Caco-2 (cell line): ENCODE data around the gene GYG2. TPM values are rescaled to one million over a fixed set of nuclear protein-coding genes. Genes with fewer than 3 reads are reported as not detected.

Source experiments
- BruUV-seq: library from RNA; stranded (reverse); fragments of 400-500 nt; replicated peaks from 2 replicates; lab custom pipeline; 2021; lab: Mats Ljungman, UMichigan
- CTCF ChIA-PET: fragments of 300-600 bp; sonication (Branson Sonifier 250); formaldehyde crosslinking; loops from one replicate; lab custom pipeline; 2022; ENCODE audit warnings: antibody characterized with exemption; lab: Charles Lee
- POLR2A ChIA-PET: fragments of 300-600 bp; sonication (Branson Sonifier 250); formaldehyde crosslinking; loops from one replicate; lab custom pipeline; 2022; ENCODE audit warnings: antibody characterized with exemption; lab: Charles Lee
- DNase-seq, 2 experiments: peaks; one replicate each; pipeline versions ENCODE4 v3.0.0 to v3.0.0-alpha.2; 2020 to 2022
- H3K27me3 ChIP-seq: replicated peaks from 2 replicates; pipeline ENCODE4 v1.6.0; 2011; ENCODE audit warnings: low read length; ENCODE audit not compliant: control insufficient read depth, insufficient read depth
- H3K36me3 ChIP-seq: 2 replicates; pipeline ENCODE4 v1.5.1; 2011; ENCODE audit warnings: low read length; ENCODE audit not compliant: control insufficient read depth, insufficient read depth
- H3K4me1 ChIP-seq: fragments of 250-450 bp; sonication (Bioruptor Pico); 2 replicates; pipeline ENCODE4 v1.5.1; 2020; ENCODE audit warnings: mild to moderate bottlenecking
- H3K4me3 ChIP-seq: 2 replicates; pipeline ENCODE4 v1.5.1; 2011; ENCODE audit warnings: low read depth, mild to moderate bottlenecking, control low read depth, low read length
- H3K9me3 ChIP-seq: fragments of 250-450 bp; sonication (Bioruptor Pico); 2 replicates; pipeline ENCODE4 v1.5.1; 2020; ENCODE audit warnings: mild to moderate bottlenecking, moderate library complexity
- H3K27ac Mint-ChIP-seq: one replicate; pipeline ENCODE4 v1.8.0; 2022; ENCODE audit warnings: mixed read lengths; ENCODE audit not compliant: unreplicated experiment
- H3K27me3 Mint-ChIP-seq: one replicate; pipeline ENCODE4 v1.8.0; 2022; ENCODE audit warnings: mixed read lengths; ENCODE audit not compliant: insufficient read depth, unreplicated experiment
- H3K36me3 Mint-ChIP-seq: one replicate; pipeline ENCODE4 v1.8.0; 2022; ENCODE audit warnings: mild to moderate bottlenecking, mixed read lengths; ENCODE audit not compliant: insufficient read depth, unreplicated experiment
- H3K4me1 Mint-ChIP-seq: one replicate; pipeline ENCODE4 v1.8.0; 2022; ENCODE audit warnings: low read depth, mixed read lengths; ENCODE audit not compliant: unreplicated experiment
- H3K4me3 Mint-ChIP-seq: one replicate; pipeline ENCODE4 v1.8.0; 2022; ENCODE audit warnings: mild to moderate bottlenecking, moderate library complexity, mixed read lengths; ENCODE audit not compliant: unreplicated experiment
- H3K9me3 Mint-ChIP-seq: one replicate; pipeline ENCODE4 v1.8.0; 2022; ENCODE audit warnings: mixed read lengths; ENCODE audit not compliant: unreplicated experiment
- intact Hi-C: fragments of 100-400 bp; cut with micrococcal nuclease; formaldehyde crosslinking; loops from one replicate; pipeline ENCODE4 v1.10.0; 2022; ENCODE audit not compliant: unreplicated experiment
- total RNA-seq: library from RNA; stranded (reverse); gene quantifications from 2 replicates; pipeline ENCODE4 v1.2.3, GENCODE V29; 2022
- TF ChIP-seq, protein P1 (sequence below), 2 experiments: fragments of 200-600 bp in 1 of 2; IDR thresholded peaks; 1 replicate in 1 of 2; 2 replicates in 1 of 2; pipeline versions ENCODE4 v1.5.1 to v1.8.0; 2011 to 2022; ENCODE audit warnings: antibody characterized with exemption in 1 of 2, control low read depth in 1 of 2, inconsistent platforms in 1 of 2, low read depth in 1 of 2, low read length in 1 of 2, mild to moderate bottlenecking in 1 of 2, moderate library complexity in 1 of 2; ENCODE audit not compliant: insufficient read depth in 1 of 2, severe bottlenecking in 1 of 2, unreplicated experiment in 1 of 2

The GYG2 gene
- total RNA-seq, 1 experiment from 2014 or later = 50.4 TPM

DNA sequence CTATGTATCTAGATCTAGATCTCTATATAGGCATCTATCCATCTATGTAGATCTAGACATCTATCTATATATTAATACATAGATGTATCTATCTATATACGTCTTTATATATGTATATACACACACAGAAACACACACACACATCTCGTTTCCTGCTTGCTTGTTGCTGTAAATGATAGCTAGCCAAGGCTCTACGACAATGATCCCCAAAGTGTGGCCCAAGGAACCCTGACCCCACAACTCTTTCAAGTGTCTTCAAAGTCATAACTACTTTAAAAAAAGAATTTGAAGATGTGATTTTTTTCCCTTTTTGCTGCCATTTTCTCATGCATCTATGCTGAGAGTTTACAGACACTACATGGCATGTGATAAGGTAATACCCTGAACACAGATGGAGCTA is 28.8 kb downstream of the GYG2 start:
- Mint-ChIP-seq H3K4me1 (no peaks in the 10 kb centered on the region), H3K36me3 (peaks cover 34% of the 10 kb centered on the region)
- POLR2A ChIA-PET = no interaction called here

DNA sequence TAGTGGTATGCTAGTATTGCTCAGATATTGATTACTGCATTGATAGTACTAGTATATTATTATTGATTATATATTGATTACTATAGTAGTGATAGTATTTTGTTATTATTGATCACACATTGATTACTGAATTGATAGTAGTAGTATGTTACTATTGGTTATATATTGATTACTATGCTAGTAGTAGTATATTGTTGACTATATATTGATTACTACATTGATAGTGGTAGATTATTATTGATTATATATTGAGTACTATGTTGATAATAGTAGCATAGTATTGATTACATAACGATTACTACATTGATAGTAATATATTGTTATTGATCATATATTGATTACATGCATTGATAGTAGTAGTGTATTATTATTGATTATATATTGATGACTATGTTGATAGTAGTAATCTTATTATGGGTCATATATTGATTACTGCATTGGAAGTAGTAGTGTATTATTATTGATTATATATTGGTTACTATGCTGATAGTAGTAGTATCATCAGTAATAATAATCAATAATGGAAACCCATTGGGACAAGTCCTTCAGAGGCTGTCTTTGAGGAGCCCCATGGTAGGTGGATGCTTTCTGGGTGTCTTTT is 30.6 kb downstream of the GYG2 start:
- Mint-ChIP-seq H3K27ac (no peak overlapping the region), H3K36me3 (peaks cover 47% of the 10 kb centered on the region), H3K27me3 (no peaks in the 10 kb centered on the region), H3K4me3 (no peak overlapping the region), H3K4me1 (no peaks in the 10 kb centered on the region), H3K9me3 (no peaks in the 10 kb centered on the region)
- ChIA-PET POLR2A (no interaction called here), CTCF (no interaction called here)
- no peaks in the 10 kb centered on the region for H3K27me3 ChIP-seq
- intact Hi-C loops = no loop called here
- H3K4me3 ChIP-seq = no peak overlapping the region
- H3K36me3 ChIP-seq = no peaks in the 10 kb centered on the region
- no peaks in the 10 kb centered on the region for H3K4me1 ChIP-seq
- no peaks in the 10 kb centered on the region for H3K9me3 ChIP-seq
- no TSS peak for BruUV-seq
- TF ChIP-seq, protein P1, sequence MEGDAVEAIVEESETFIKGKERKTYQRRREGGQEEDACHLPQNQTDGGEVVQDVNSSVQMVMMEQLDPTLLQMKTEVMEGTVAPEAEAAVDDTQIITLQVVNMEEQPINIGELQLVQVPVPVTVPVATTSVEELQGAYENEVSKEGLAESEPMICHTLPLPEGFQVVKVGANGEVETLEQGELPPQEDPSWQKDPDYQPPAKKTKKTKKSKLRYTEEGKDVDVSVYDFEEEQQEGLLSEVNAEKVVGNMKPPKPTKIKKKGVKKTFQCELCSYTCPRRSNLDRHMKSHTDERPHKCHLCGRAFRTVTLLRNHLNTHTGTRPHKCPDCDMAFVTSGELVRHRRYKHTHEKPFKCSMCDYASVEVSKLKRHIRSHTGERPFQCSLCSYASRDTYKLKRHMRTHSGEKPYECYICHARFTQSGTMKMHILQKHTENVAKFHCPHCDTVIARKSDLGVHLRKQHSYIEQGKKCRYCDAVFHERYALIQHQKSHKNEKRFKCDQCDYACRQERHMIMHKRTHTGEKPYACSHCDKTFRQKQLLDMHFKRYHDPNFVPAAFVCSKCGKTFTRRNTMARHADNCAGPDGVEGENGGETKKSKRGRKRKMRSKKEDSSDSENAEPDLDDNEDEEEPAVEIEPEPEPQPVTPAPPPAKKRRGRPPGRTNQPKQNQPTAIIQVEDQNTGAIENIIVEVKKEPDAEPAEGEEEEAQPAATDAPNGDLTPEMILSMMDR (IDR thresholded peaks at IDR 0.05; ENCODE audit: insufficient read depth in 1 of 2, low read depth in 1 of 2, low read length in 1 of 2, severe bottlenecking in 1 of 2, unreplicated experiment in 1 of 2) = no peak
- no peak for DNase-seq

More for the DNA sequence above, 28.8 kb downstream of the GYG2 start:
- Mint-ChIP-seq H3K27ac (no peak overlapping the region), H3K9me3 (no peaks in the 10 kb centered on the region), H3K27me3 (no peaks in the 10 kb centered on the region), H3K4me3 (no peak overlapping the region)
- TF ChIP-seq, protein P1 (IDR thresholded peaks at IDR 0.05; ENCODE audit: insufficient read depth in 1 of 2, low read depth in 1 of 2, low read length in 1 of 2, severe bottlenecking in 1 of 2, unreplicated experiment in 1 of 2) = no peak
- CTCF ChIA-PET = no interaction called here
- BruUV-seq = no TSS peak
- no peak for DNase-seq
- no peaks in the 10 kb centered on the region for H3K36me3 ChIP-seq
- H3K4me1 ChIP-seq = no peaks in the 10 kb centered on the region
- no peaks in the 10 kb centered on the region for H3K27me3 ChIP-seq
- intact Hi-C loops = no loop called here
- H3K9me3 ChIP-seq = no peaks in the 10 kb centered on the region
- no peak overlapping the region for H3K4me3 ChIP-seq

DNA sequence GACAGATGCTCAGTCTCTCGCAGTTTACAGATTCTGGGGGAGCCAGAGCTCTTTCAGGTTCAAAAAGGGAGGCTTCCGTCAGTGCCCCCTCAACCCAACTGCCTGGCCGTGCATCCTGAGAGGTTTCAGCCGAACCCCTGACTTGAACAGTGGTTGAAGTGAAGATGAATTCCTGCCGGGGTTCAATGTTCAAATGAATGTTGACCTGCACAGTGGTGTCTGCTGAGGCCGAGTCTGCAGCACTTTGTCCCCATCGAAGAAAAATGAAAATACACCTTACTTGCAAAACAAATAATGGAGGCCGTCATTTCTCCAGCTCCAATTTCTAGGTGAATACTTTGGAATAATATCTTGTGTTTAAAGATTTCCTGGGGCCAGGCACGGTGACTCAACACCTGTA is 33.7 kb downstream of the GYG2 start:
- H3K9me3 Mint-ChIP-seq = no peaks in the 10 kb centered on the region
- POLR2A ChIA-PET = no interaction called here

More for the DNA sequence above, 33.7 kb downstream of the GYG2 start:
- no peak overlapping the region for H3K27ac Mint-ChIP-seq
- no peaks in the 10 kb centered on the region for H3K4me1 Mint-ChIP-seq
- TF ChIP-seq, protein P1 (IDR thresholded peaks at IDR 0.05; ENCODE audit: insufficient read depth in 1 of 2, low read depth in 1 of 2, low read length in 1 of 2, severe bottlenecking in 1 of 2, unreplicated experiment in 1 of 2) = no peak
- CTCF ChIA-PET = no interaction called here
- intact Hi-C loops = no loop called here
- no peak overlapping the region for H3K4me3 Mint-ChIP-seq
- Histone ChIP-seq H3K4me3 (no peak overlapping the region), H3K36me3 (no peaks in the 10 kb centered on the region), H3K4me1 (no peaks in the 10 kb centered on the region), H3K27me3 (no peaks in the 10 kb centered on the region), H3K9me3 (no peaks in the 10 kb centered on the region)
- H3K36me3 Mint-ChIP-seq = peaks cover 57% of the 10 kb centered on the region
- H3K27me3 Mint-ChIP-seq = no peaks in the 10 kb centered on the region
- BruUV-seq = no TSS peak
- no peak for DNase-seq
